Right atrium auricular region (tissue), 2 donors: ENCODE results near the gene GSAP. TPM values are rescaled to one million over a fixed set of nuclear protein-coding genes. Genes with fewer than 3 reads are reported as not detected.

Experiments used
- DNase-seq: peaks from one replicate; pipeline ENCODE4 v3.0.0-alpha.2; 2019; ENCODE audit warnings: low spot score
- H3K27ac ChIP-seq, 2 donors: fragments of 200-600 bp; sonication (generic); 1 replicate in 1 of 2; 2 replicates in 1 of 2; pipeline ENCODE4 v1.5.1; 2016 to 2019
- H3K27me3 ChIP-seq, 2 donors: fragments of 200-600 bp; sonication (generic); one replicate each; pipeline versions ENCODE4 v1.5.1 to v1.6.0; 2017 to 2019
- H3K36me3 ChIP-seq: fragments of 200-600 bp; sonication (generic); one replicate; pipeline ENCODE4 v1.5.1; 2016
- H3K4me1 ChIP-seq, 2 donors: fragments of 200-600 bp; sonication (generic); one replicate each; pipeline versions ENCODE4 v1.5.1 to v1.6.0; 2017 to 2019
- H3K4me3 ChIP-seq, 2 donors: fragments of 200-600 bp; sonication (generic); 1 replicate in 1 of 2; 2 replicates in 1 of 2; pipeline ENCODE4 v1.5.1; 2017 to 2019; ENCODE audit warnings: mild to moderate bottlenecking in 1 of 2, moderate library complexity in 1 of 2
- H3K9me3 ChIP-seq, 2 donors: fragments of 200-600 bp; sonication (generic); one replicate each; pipeline ENCODE4 v1.5.1; 2019
- CTCF ChIP-seq, 2 donors: fragments of 200-600 bp; sonication (generic); IDR thresholded peaks; one replicate each; pipeline ENCODE4 v1.5.1; 2019; ENCODE audit warnings: antibody characterized with exemption in 2 of 2
- total RNA-seq, 2 donors: library from RNA; depleted of rRNA; stranded (reverse); fragments of >200 nt; gene quantifications; one replicate each; pipeline ENCODE4 v1.1.0, GENCODE V29; 2016

The GSAP gene
- total RNA-seq, 2 donors from 2014 or later, result 6.4 to 13.5 TPM

GRCh38 chr7:77444123-77444522, 28.0 kb upstream of the GSAP start:
- no peaks in the 10 kb centered on the region for H3K4me1 ChIP-seq

GRCh38 chr7:77443042-77443441, 26.9 kb upstream of the GSAP start:
- Histone ChIP-seq H3K9me3 (no peaks in the 10 kb centered on the region), H3K27ac (no peak overlapping the region), H3K27me3 (no peaks in the 10 kb centered on the region), H3K36me3 (no peaks in the 10 kb centered on the region), H3K4me3 (no peak overlapping the region), H3K4me1 (no peaks in the 10 kb centered on the region)
- no peak for TF ChIP-seq CTCF (IDR thresholded peaks at IDR 0.05)
- no peak for DNase-seq

More at GRCh38 chr7:77444123-77444522, 28.0 kb upstream of the GSAP start:
- no peaks in the 10 kb centered on the region for H3K27me3 ChIP-seq
- H3K27ac ChIP-seq, result no peak overlapping the region
- no peaks in the 10 kb centered on the region for H3K9me3 ChIP-seq
- H3K4me3 ChIP-seq, result no peak overlapping the region
- no peak for DNase-seq
- TF ChIP-seq CTCF (IDR thresholded peaks at IDR 0.05), result no peak
- H3K36me3 ChIP-seq, result no peaks in the 10 kb centered on the region

GRCh38 chr7:77442636-77443035, 26.5 kb upstream of the GSAP start:
- no peaks in the 10 kb centered on the region for H3K4me1 ChIP-seq
- H3K4me3 ChIP-seq, result no peak overlapping the region
- no peak overlapping the region for H3K27ac ChIP-seq
- no peaks in the 10 kb centered on the region for H3K27me3 ChIP-seq
- no peaks in the 10 kb centered on the region for H3K9me3 ChIP-seq
- H3K36me3 ChIP-seq, result no peaks in the 10 kb centered on the region
- no peak for TF ChIP-seq CTCF (IDR thresholded peaks at IDR 0.05)
- DNase-seq, result no peak

- Histone ChIP-seq H3K27me3 (no peaks in the 10 kb centered on the region), H3K4me3 (no peak overlapping the region), H3K27ac (no peak overlapping the region), H3K4me1 (no peaks in the 10 kb centered on the region), H3K36me3 (no peaks in the 10 kb centered on the region), H3K9me3 (no peaks in the 10 kb centered on the region)
- TF ChIP-seq CTCF (IDR thresholded peaks at IDR 0.05), result no peak
- DNase-seq, result no peak
Measured at GRCh38 chr7:77441046-77441445, 24.9 kb upstream of the GSAP start.

GRCh38 chr7:77439572-77439971, 23.4 kb upstream of the GSAP start:
- DNase-seq, result no peak
- H3K4me3 ChIP-seq, result no peak overlapping the region
- H3K27me3 ChIP-seq, result no peaks in the 10 kb centered on the region
- no peaks in the 10 kb centered on the region for H3K36me3 ChIP-seq
- H3K27ac ChIP-seq, result no peak overlapping the region
- no peaks in the 10 kb centered on the region for H3K4me1 ChIP-seq
- peak; percentile 27 to 67 for TF ChIP-seq CTCF (IDR thresholded peaks at IDR 0.05)
- no peaks in the 10 kb centered on the region for H3K9me3 ChIP-seq

- no peaks in the 10 kb centered on the region for H3K4me1 ChIP-seq
- H3K36me3 ChIP-seq, result no peaks in the 10 kb centered on the region
- no peaks in the 10 kb centered on the region for H3K27me3 ChIP-seq
- DNase-seq, result no peak
- no peak for TF ChIP-seq CTCF (IDR thresholded peaks at IDR 0.05)
- H3K4me3 ChIP-seq, result no peak overlapping the region
- no peak overlapping the region for H3K27ac ChIP-seq
- no peaks in the 10 kb centered on the region for H3K9me3 ChIP-seq
Measured at GRCh38 chr7:77438131-77438530, 22.0 kb upstream of the GSAP start.
